ENCODE measurements around the gene AP1M2. TPM values are rescaled to one million over a fixed set of nuclear protein-coding genes. Genes with fewer than 3 reads are reported as not detected.

Gene AP1M2
- total and polyA plus RNA-seq, 2 donors (not counting 3 experiments of a cell fraction or from before 2014, with no cell fraction given) = 0.19 TPM; not detected in 1

GRCh38 chr19:10620786-10621185 is 33.7 kb upstream of the AP1M2 start:
- BruUV-seq (replicated peaks) = no TSS peak
- POLR2A ChIA-PET = no interaction called here

More at GRCh38 chr19:10620786-10621185, 33.7 kb upstream of the AP1M2 start:
- TF ChIP-seq POLR2A (IDR thresholded peaks at IDR 0.05; ENCODE audit: low read depth, low read length) = no peak
- no peak for TF ChIP-seq JUN (IDR thresholded peaks at IDR 0.05; ENCODE audit: borderline replicate concordance, insufficient read depth, insufficient read length, low read depth)
- TF ChIP-seq CTCF (IDR thresholded peaks at IDR 0.05; ENCODE audit: extremely low read depth in 1 of 2, insufficient read depth in 1 of 2, low read depth in 1 of 2, low read length in 2 of 2) = no peak
- no peak for TF ChIP-seq FOS (IDR thresholded peaks at IDR 0.05; ENCODE audit: borderline replicate concordance, insufficient read depth, low read length)
- TF ChIP-seq MAX (IDR thresholded peaks at IDR 0.05; ENCODE audit: insufficient read depth, insufficient read length) = no peak
- no peak for TF ChIP-seq POLR2AphosphoS5 (IDR thresholded peaks at IDR 0.05; ENCODE audit: insufficient read depth, low read depth, low read length)
- TF ChIP-seq EZH2 (IDR thresholded peaks at IDR 0.05; ENCODE audit: borderline replicate concordance, low read depth, low read length, severe bottlenecking) = no peak
- H3K4me2 ChIP-seq (ENCODE audit: insufficient read depth, low read length) = no peak overlapping the region
- H3K9ac ChIP-seq (replicated peaks; ENCODE audit: extremely low read depth, insufficient read depth, low read length) = no peak overlapping the region
- dilution Hi-C loops (cut with MboI; ENCODE audit: extremely low pct_ligation_motif_present, low sequenced_read_pairs) = no loop called here
- DNase-seq (ENCODE audit: low read depth, low spot score) (no peak), FAIRE-seq (no peak)
- H3K9me1 ChIP-seq (replicated peaks; ENCODE audit: control insufficient read depth, extremely low read depth, insufficient read depth, low read length) = no peaks in the 10 kb centered on the region
- no peak overlapping the region for H3K4me3 ChIP-seq (replicated peaks in 1 of 3; ENCODE audit: insufficient read depth in 1 of 3, low read depth in 1 of 3, low read length in 3 of 3)
- H3K27ac ChIP-seq (ENCODE audit: insufficient read depth, low read depth, low read length) = no peak overlapping the region
- intact Hi-C loops (cut with micrococcal nuclease) = no loop called here
- H3K9me3 ChIP-seq (replicated peaks; ENCODE audit: control insufficient read depth, insufficient read depth, low read length) = no peaks in the 10 kb centered on the region
- H3K36me3 ChIP-seq (ENCODE audit: control insufficient read depth in 2 of 2, extremely low read depth in 1 of 2, insufficient read depth in 2 of 2, low read length in 2 of 2) = no peaks in the 10 kb centered on the region
- H4K20me1 ChIP-seq (replicated peaks; ENCODE audit: control insufficient read depth, extremely low read depth, insufficient read depth, low read length) = no peaks in the 10 kb centered on the region
- no peaks in the 10 kb centered on the region for H3K27me3 ChIP-seq (ENCODE audit: control insufficient read depth in 2 of 2, insufficient read depth in 2 of 2, low read length in 2 of 2)
- H2AFZ ChIP-seq (ENCODE audit: low read depth, low read length) = no peak overlapping the region
- no peaks in the 10 kb centered on the region for H3K79me2 ChIP-seq (ENCODE audit: control insufficient read depth, insufficient read depth, low read length)
- peaks cover 9% of the 10 kb centered on the region for H3K4me1 ChIP-seq (ENCODE audit: control insufficient read depth, extremely low read depth, insufficient read depth, low read length)
- CTCF ChIA-PET = interaction anchor here (1.4 to 3.6 kb wide), 2 partner anchors 23 to 40 kb away, joined by 9 to 16 read pairs; no protein-coding TSS in a partner anchor

Measured in endothelial cell of umbilical vein (primary cell).